Testis (tissue), 3 donors: Measurements from ENCODE around the gene RALGPS1. TPM values are rescaled to one million over a fixed set of nuclear protein-coding genes. Genes with fewer than 3 reads are reported as not detected.

Experiments used
- DNase-seq: peaks from one replicate; pipeline ENCODE4 v3.0.0-alpha.2; 2019
- H3K27ac ChIP-seq, 2 donors: fragments of 200-600 bp; sonication (generic); one replicate each; pipeline ENCODE4 v1.5.1; 2019
- H3K27me3 ChIP-seq: fragments of 200-600 bp; sonication (generic); one replicate; pipeline ENCODE4 v1.5.1; 2019
- H3K36me3 ChIP-seq: fragments of 200-600 bp; sonication (generic); one replicate; pipeline ENCODE4 v1.5.1; 2017; ENCODE audit warnings: low read depth; ENCODE audit errors: missing control alignments
- H3K4me1 ChIP-seq: fragments of 200-600 bp; sonication (generic); one replicate; pipeline ENCODE4 v1.5.1; 2019
- H3K4me3 ChIP-seq, 2 donors: fragments of 200-600 bp; sonication (generic); one replicate each; pipeline ENCODE4 v1.5.1; 2017 to 2019
- H3K9me3 ChIP-seq: fragments of 200-600 bp; sonication (generic); one replicate; pipeline ENCODE4 v1.5.1; 2017
- CTCF ChIP-seq, 3 experiments: fragments of 450-650 bp in 2 of 3; fragments of 200-600 bp in 1 of 3; sonication (generic) in 1 of 3; IDR thresholded peaks; one replicate each; pipeline ENCODE4 v1.5.1; 2016 to 2019; ENCODE audit warnings: antibody characterized with exemption in 3 of 3, mild to moderate bottlenecking in 2 of 3, moderate library complexity in 1 of 3
- POLR2A ChIP-seq: fragments of 450-650 bp; IDR thresholded peaks from one replicate; pipeline ENCODE4 v1.6.1; 2017; ENCODE audit warnings: antibody characterized with exemption, mild to moderate bottlenecking, moderate library complexity
- WGBS, 2 donors: methylation state at CpG; one replicate each; pipeline ENCODE4 v1.1.5; 2018; 5-methylcytosine and 5-hydroxymethylcytosine counted together
- intact Hi-C: fragments of 100-400 bp; cut with DNase I; formaldehyde crosslinking; loops from one replicate; pipeline ENCODE4 v1.15.1; 2023; ENCODE audit warnings: low total_unique reads
- polyA plus RNA-seq: library from polyadenylated mRNA; stranded (reverse); fragments of 350-450 nt; fragmentation: Illumina TruSeq; extraction: RNeasy Lipid Tissue Mini Kit (QIAGEN cat#74804); gene quantifications from one replicate; pipeline ENCODE4 v1.2.3, GENCODE V29; 2014; ENCODE audit warnings: low read depth, low replicate concordance; ENCODE audit not compliant: insufficient read depth
- total RNA-seq, 2 donors: library from RNA; depleted of rRNA; stranded (reverse); fragments of >200 nt; gene quantifications; one replicate each; pipeline ENCODE4 v1.2.3, GENCODE V29; 2016

RALGPS1 gene
- total and polyA plus RNA-seq, 3 donors from 2014 or later = 35.9 to 48.6 (median 36.9) TPM

DNA sequence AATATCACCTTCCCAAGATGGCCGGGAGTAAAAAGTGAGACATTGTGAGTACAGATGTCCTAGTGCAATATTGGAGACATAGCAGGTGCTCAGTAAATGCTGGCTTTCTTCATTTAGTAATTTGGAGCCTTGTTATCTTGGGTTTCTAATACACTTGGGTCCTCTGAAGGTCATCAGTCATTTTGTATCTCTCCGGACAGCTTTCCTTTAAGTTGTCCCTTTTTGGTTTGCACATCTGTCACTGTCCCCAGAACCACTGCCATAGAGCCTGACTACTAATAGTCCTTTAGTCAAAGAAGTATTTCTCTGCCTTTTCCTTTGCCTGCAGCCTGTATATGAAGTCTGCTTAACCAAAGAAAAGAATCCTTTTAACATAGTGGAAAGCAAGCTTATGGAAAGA is 215.7 kb downstream of the RALGPS1 start:
- WGBS, 2 donors = 70 to 88% methylated on average over 2 of the region's 2 CpGs
- no peak for TF ChIP-seq CTCF (IDR thresholded peaks at IDR 0.05)
- H3K4me1 ChIP-seq = peaks cover 17% of the 10 kb centered on the region
- intact Hi-C loops = no loop called here
- no peak overlapping the region for H3K4me3 ChIP-seq
- H3K27me3 ChIP-seq = no peaks in the 10 kb centered on the region
- H3K36me3 ChIP-seq = no peaks in the 10 kb centered on the region
- H3K27ac ChIP-seq = no peak overlapping the region
- no peak for DNase-seq
- no peaks in the 10 kb centered on the region for H3K9me3 ChIP-seq

DNA sequence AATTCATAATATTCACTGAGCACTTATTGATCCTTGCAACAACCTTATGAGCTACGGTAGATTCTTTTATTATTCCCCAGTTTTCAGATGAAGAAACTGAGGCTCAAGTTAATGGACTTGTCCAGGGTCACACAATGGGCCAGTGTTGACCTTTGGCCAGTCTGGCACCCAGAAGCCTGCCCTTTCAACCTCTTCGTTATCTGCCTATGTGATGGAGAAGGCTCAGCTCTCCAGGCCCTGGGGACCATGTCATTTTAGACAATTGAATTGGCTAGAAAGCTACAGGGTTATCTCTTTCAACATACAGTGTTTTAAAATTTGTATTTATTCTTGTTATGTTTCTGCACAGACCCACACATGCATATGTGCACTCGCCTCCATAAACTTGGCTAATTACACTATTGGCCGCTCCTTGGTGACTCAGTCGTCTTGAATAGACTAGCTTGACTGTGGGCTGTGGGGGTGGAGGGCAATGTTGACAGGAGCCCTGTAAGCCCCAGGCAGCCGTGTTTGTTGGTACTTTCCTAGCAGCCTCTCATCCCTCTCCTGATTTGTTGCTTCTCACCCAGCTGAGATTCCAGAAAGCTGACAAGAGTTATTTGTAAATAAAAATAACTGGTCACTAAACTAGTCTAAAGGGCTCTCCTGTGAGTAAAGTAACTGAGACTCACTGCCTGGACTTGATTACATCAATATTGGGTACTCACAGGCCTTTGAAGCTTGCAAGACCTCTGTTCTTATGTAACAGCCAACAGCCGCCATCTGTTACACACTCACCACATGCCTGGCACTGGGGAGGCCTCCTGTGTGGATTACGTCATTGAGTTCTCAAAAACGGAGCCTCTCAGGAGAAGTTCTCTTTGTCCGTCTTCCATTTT is 216.3 kb downstream of the RALGPS1 start:
- H3K36me3 ChIP-seq = no peaks in the 10 kb centered on the region
- H3K4me3 ChIP-seq = no peak overlapping the region
- TF ChIP-seq POLR2A (no peak), CTCF (IDR thresholded peaks at IDR 0.05) (no peak)
- H3K9me3 ChIP-seq = no peaks in the 10 kb centered on the region
- no peak overlapping the region for H3K27ac ChIP-seq
- peaks cover 17% of the 10 kb centered on the region for H3K4me1 ChIP-seq
- WGBS, 2 donors = 91 to 96% methylated on average over 10 of the region's 10 CpGs
- no peaks in the 10 kb centered on the region for H3K27me3 ChIP-seq
- no peak for DNase-seq
- intact Hi-C loops = no loop called here

GRCh38 chr9:127131871-127132270 is 217.3 kb downstream of the RALGPS1 start:
- Histone ChIP-seq H3K9me3 (no peaks in the 10 kb centered on the region), H3K27ac (no peak overlapping the region), H3K27me3 (no peaks in the 10 kb centered on the region), H3K4me3 (no peak overlapping the region), H3K36me3 (no peaks in the 10 kb centered on the region), H3K4me1 (peaks cover 17% of the 10 kb centered on the region)
- intact Hi-C loops = no loop called here
- TF ChIP-seq POLR2A (no peak), CTCF (IDR thresholded peaks at IDR 0.05) (no peak)
- WGBS, 2 donors = 81 to 88% methylated on average over 5 to 6 of the region's 6 CpGs
- no peak for DNase-seq

- WGBS, 2 donors = 89 to 93% methylated on average over 4 of the region's 4 CpGs
- no peak for DNase-seq
- H3K4me1 ChIP-seq = peaks cover 17% of the 10 kb centered on the region
- TF ChIP-seq POLR2A (no peak), CTCF (IDR thresholded peaks at IDR 0.05) (no peak)
- H3K4me3 ChIP-seq = no peak overlapping the region
- no peaks in the 10 kb centered on the region for H3K27me3 ChIP-seq
- intact Hi-C loops = no loop called here
- no peaks in the 10 kb centered on the region for H3K36me3 ChIP-seq
- no peaks in the 10 kb centered on the region for H3K9me3 ChIP-seq
- no peak overlapping the region for H3K27ac ChIP-seq
Measured at GRCh38 chr9:127132375-127132774, 217.8 kb downstream of the RALGPS1 start.
